Endometrial microvascular endothelial cells (primary cell): ENCODE data around the gene TMEM14C. TPM values are rescaled to one million over a fixed set of nuclear protein-coding genes. Genes with fewer than 3 reads are reported as not detected.

Source experiments
- in situ Hi-C: cut with HindIII; loops from 2 replicates; pipeline ENCODE4 v1.10.0; 2017; ENCODE audit warnings: low sequenced_read_pairs, low pct_unique_long_range_greater_than_20kb; ENCODE audit errors: inconsistent ontology term
- total RNA-seq: library from RNA; depleted of rRNA; stranded (reverse); fragments of >200 nt; gene quantifications from one replicate; pipeline ENCODE4 v1.2.3, GENCODE V29; 2015; ENCODE audit errors: inconsistent ontology term

TMEM14C gene
- 129 TPM for total RNA-seq

DNA sequence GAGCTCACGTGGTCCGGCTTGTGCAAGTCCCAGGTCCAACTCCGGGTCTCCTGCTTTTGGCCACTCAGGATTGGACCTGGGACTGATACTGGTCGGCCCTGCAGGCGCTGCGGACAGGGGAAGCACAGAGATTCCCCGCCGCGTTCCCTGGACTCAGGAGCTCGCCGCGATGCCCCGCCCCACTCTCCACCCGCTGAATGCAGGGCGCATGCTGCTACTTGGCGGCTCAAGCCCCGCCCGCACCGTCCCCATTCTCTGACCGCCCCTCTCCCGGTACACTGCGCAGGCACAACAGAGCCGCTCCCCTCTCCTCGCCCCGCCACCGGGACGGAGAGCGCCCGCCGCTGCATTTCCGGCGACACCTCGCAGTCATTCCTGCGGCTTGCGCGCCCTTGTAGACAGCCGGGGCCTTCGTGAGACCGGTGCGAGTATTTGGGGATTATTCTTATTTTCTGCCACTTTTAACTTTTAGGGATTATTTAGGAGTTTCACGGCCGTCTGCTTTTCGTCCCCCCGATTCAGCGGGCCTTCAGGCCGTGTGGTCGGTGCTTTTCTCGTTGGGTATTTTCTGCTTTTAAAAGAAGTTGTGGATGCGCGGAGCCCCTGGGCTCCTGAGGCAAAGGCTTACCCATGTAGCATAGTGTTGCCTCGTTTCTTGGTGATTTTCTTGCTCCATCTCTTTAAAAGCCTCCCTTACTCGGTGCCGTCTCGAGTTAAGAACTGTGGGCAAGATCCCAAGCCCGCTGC lies at the start of gene TMEM14C:
Gene TMEM14C, plus strand, starts transcription at position 251 of the 747 bp plus-strand sequence. CDS start 1,544 bp downstream, outside the sequence.
- in situ Hi-C loops, result no loop called here

DNA sequence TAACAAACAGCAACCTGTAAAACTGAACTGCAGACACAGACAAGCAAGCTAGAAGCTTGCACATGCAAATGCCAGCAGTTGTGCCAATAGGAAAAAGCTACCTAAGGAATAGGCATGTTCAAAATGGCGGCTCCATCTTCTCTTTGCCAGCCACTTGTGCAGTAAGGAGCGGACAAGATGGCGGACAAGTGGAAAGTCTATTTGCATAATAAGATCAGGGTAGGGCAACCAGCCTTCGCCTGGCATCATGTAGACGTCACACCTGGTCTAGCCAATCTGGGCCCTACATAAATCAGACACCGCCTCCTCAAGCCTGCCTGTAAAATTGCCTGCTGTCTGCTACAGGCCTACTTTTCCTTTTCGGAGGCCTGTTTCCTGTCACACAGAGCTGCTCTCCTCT lies 46.5 kb upstream of the TMEM14C start:
- in situ Hi-C loops, result no loop called here

DNA sequence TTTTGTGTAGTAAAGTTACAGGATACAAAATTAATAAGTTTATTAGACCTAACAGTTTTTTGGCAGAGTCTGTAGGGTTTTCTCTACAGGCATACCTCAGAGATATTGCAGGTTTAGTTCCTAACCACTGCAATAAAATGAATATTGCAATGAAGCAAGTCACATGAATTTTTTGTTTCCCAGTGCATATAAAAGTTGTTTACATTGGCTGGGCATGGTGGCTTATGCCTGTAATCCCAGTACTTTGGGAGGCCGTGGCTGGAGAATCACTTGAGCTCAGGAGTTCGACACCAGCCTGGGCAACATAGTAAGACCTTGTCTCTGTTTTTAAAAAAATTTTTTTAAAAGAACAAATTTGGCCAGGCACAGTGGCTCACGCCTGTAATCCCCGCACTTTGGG lies 44.4 kb upstream of the TMEM14C start:
- in situ Hi-C loops, result no loop called here

DNA sequence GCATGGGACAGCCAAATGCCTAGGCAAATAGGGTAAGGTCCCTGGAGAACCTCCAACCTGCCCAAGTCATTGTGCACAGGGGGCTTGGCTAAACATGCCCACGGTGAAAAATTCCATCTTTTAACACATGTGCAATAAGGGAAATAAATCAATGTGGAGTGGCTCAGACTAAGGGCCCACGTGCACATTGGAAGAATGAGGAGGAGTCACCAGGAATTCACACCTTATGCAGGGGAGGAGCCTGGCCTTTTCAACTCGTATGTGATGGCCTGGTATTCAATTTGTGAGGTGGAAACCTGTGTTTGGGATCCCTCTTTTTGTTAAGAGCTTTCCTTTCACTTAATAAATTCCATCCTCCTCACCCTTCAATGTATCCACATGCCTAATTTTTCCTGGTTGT lies 41.1 kb upstream of the TMEM14C start:
- in situ Hi-C loops, result no loop called here

DNA sequence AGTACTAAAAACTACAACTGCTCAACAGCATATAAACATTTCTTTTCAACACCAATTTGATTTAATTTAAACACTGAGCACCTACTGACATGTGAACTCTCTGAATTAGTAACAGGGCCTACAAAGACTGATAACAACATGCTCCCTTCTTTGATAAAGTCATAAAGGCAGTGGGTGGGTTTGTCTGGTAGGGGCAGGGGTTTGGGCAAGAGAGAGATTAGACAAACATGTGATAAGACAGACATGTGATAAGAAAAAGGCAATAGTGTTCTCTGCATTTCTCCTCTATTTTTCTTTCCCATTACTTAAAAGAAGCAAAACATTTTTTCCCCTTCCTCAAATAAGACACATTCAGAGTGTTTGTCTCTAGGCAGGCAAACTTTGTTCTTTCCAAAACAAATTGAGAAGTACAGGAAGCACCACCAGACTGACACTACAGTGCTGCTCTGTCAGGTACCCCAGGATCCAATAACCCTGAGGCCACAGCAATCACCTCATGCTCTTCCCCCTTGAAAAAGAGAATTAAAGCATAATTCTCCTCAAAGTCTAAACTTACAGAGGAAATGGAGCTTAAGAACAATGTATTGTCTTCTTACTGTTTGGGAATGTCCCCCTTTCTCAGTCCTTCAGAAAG lies 40.4 kb upstream of the TMEM14C start:
- in situ Hi-C loops, result no loop called here

DNA sequence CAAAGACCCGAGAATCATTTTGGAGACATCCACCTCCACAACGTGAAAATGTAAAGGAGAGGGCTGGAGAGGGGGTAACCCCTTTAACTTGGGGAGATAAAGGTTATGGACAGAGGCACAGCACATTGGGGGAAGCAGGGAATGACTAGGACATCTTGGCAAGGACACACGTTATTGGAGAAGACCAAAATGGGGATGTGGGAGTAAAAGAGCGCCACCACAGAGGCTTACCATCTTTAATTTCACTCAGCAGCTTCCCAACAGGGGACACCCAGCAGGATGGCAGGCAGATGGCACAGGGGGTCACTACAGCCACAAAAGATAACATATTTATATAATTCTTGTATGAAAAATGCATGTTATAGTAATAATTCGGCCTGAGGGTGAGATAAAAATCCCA lies 38.3 kb upstream of the TMEM14C start:
- in situ Hi-C loops, result no loop called here

DNA sequence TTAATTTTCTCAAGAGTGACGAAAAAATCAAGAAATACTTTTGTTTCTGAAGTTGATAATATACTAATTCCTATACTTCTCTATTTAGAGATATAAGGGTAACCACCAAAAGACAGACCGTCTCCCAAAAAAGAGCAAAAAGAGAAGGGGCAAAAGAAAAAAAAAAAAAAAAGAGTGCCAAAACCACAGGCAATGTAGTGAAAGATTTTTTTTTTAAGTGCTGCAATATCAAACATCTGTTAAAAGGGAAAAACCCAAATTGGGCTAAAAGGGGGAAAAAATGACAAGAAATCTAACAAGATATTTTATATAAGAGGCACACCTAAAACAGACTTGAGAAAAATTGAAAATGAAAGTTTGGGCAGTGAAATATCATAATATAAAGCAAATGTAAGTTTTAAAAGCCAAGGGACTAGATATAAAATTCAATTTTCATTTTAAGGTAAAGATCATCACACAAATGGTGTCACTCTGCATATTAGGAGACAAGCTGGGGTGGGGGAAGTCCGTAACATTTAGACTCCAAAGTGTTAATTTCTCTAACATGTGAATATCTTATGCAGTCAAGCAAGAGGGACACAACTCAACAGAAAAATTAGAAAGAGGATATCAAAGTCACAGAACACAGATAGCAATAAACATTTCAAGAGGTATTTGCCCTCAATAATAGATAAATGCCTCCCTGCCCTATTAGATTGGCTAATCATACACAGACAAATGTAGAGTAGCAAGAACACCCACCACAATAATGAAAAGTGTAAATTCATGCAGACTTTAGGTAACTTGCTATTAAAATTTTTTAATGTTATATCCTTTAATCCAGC lies 37.6 kb upstream of the TMEM14C start:
- in situ Hi-C loops, result no loop called here

DNA sequence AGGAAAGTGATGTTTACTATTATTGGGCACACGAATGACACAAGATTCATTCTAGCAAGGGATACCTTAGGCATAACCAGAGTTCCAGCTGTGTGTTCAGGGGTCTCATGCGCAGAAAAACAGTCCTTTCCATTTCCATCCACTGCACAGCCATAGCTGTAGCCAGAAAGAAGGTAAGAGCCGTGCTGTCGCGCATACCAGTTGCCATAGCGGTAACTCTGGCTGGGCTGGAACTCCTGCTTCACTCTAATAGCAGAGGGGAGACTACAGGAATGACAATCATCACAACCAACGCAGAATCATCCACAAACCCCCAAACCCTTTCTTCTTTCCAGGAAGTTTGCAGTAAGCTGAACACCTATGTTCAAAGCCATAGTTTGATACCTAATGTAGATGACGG lies 36.0 kb upstream of the TMEM14C start:
- in situ Hi-C loops, result no loop called here

DNA sequence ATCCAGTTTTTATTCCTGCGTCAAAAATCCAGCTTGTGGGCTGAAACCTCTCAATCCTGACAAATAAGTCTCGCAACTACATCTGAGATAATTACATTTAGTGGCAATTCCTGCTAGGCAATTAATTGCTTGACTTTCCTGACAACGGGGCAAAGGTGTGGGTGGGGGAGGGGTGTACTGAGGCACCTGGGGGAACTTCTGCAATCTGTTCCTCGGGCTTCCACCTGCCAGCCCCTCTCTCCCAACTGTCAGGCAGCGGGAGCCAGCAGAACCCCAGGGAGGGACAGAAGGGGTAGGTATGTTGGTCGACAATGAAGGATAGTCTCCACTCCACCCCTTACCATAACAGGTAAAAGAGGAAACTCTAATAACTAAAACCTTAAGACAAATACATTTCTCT lies 35.3 kb upstream of the TMEM14C start:
- in situ Hi-C loops, result no loop called here

DNA sequence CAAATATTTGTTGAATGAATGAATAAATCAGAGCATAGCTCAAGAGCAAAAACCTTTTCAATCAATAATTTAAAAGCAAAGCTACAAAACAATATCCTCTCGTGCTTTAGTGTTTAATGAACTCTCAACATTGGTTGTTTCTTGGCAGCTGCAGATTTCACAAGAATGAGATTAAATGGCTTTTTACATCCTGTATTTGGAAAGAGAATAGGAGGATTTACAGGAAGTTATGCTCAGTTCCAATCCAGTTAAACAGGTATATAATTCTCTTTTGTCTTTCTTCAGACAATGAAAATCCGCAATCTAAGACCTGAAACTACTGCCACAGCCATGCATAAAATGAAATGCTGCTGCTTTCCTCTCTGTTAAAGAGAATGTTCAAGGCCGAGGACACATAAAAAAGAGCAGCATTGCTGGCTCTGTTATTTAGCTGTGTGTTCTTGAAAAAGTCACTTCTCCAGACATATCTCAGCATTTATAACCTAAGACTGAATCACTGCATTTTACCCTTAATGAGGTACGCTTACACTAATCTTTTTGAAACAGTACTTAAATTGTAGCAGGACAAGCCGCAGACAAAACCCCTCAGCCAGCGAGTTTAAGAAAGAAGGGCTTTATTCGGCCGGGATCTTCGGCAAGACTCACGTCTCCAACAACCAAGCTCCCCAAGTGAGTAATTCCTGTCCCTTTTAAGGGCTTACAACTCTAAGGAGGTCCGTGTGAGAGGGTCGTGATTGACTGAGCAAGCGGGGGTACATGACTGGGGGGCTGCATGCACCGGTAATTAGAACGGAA lies 32.0 kb upstream of the TMEM14C start:
- in situ Hi-C loops, result no loop called here

DNA sequence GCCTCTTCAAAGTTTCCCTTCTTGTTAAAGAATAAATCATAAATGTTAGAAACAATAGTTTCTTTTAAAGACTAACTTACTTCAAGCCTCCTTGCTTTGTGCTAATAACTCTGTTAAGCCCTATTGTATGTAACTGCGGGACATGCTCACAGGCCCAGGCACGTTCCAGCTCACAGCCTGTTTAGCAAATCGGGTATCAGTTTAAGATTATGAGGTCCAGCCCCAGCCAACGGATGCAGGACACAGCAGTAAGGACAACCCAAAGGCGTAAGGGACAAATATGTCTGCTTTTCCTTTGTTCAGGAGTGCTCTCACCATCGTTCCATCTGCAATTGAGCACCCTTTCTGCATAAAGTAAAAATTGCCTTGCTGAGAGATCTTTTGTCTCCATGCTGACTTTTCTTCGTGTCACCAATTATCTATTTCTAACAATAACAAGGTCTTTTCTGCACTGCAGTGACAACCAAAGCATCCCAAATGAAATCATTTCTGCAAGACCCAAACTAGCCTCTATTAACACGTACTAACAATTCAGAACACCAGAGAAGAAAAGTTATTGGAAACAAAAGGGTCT lies 29.8 kb upstream of the TMEM14C start:
- in situ Hi-C loops, result no loop called here

DNA sequence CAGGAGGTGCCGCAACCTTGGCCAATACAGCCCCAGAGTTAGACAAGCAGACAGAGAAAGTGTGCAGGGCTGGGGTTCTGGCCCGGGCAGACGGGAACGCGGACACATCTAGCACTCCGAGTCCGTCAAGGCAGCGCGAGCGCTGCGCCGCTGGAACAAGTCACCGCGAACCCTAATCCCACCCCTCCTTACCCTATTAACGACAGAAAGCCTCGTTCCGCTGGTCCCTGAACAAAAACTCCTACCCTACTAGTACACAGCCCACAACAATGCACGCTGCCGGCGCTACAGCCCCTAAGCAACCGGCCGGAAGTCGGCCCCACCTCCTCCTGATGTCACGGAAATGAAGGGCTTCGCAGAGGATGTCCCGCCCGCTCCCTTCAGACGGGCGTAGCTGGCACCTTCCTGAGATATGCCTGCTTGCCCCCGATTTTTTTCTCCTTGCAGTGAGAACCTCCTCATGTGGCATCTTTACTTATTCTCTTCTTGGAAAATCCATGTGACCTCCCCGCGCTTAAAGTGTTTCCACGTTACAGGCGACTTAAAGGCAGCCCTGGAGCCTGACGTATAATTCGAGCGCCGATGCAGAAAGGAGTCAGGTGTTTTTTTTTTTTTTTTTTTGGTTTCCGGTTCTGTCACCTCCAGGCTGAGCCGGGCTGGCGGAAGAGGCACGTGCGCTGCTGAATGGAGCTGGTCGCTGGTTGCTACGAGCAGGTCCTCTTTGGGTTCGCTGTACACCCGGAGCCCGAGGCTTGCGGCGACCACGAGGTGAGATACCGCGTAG lies 28.4 kb upstream of the TMEM14C start, which contains the start of the genes C6orf52 and PAK1IP1:
Gene C6orf52, minus strand, starts transcription at position 315 of the 784 bp plus-strand sequence. CDS start 7,066 bp downstream, outside the sequence.
Gene PAK1IP1, plus strand, starts transcription at position 671 of the 784 bp plus-strand sequence. Its CDS starts 14 bp downstream, at position 685.
- in situ Hi-C loops, result no loop called here

DNA sequence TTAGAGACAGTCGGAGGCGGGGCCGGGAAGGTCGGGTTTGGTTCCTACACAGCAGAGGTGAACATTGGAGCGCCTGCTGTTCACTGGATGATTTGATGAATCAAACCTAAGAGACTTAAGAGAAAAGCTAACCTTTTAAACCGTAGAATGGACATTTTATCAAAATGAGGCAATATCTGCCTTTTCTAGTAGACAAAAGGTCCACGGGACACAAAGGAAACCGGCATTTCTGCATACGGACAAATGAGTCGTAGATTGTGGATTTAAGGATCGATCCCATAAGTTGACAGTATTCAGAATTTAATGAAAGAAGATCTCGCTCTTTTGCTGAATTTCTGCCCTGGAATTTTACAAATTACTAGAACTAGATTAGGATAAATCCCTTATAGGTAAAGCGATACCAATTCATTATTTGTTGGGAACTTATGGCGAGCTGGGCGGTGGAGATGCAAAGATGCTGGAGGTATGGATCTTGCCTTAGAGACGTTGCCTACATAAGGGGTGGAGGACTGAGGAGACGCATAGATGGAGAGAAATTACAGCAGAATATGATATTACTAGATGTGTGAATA lies 27.7 kb upstream of the TMEM14C start:
- in situ Hi-C loops, result no loop called here

DNA sequence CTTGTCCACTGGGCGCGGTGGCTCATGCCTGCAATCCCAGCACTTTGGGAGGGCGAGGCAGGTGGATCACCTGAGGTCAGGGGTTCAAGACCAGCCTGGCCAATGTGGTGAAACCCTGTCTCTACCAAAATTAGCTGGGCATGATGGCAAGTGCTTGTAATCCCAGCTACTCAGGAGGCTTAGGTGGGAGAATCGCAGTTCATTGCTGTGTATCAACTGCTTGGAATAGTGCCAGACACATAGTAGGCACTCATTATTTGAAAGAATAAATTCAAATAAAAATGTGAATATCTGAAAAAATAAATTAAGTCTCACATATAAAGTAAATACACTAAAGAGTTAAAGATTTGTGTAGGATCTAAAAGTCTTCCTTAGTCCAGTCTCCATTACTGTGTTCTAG lies 26.2 kb upstream of the TMEM14C start:
- in situ Hi-C loops, result no loop called here

DNA sequence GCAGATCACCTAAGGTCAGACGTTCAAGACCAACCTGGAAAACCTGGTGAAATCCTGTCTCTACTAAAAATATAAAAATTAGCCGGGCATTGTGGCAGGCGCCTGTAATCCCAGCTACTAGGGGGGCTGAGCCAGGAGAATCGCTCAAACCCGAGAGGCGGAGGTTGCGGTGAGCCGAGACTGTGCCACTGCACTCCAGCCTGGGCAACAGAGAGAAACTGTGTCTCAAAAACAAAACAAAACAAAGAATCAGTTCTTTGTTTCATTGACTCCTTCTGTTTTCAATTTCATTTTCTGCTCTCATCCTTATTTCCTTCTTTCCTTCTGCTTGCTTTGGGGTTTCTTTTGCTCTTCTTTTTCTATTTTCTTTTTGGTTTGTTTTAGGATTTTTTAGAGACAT lies 8.9 kb upstream of the TMEM14C start:
- in situ Hi-C loops, result no loop called here

DNA sequence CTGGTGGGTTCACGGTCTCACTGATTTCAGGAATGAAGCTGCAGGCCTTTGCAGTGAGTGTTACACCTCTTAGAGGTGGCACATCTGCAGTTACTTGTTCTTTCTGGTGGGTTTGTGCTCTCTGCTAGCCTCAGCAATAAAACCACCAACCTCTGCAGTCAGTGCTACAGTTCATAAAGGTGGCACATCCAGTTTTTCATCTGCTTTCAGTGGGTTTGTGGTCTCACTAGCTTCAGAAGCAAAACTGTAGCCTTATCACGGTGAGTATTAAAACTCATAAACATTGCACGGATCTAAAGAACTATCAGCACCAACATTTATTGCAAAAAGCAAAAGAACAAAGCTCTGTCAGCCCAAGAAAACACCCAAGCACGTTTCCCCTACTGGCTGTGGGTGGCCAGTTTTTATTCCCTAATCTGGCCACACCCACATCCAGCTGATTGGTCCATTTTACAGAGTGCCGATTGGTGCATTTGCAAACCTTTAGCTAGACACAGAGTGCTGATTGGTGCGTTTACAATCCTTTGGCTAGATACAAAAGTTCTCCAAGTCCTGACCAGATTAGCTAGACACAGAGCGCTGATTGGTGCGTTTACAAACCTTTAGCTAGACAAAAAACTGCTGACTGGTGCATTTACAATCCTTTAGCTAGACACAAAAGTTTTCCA lies 3.4 kb upstream of the TMEM14C start:
- in situ Hi-C loops, result no loop called here

DNA sequence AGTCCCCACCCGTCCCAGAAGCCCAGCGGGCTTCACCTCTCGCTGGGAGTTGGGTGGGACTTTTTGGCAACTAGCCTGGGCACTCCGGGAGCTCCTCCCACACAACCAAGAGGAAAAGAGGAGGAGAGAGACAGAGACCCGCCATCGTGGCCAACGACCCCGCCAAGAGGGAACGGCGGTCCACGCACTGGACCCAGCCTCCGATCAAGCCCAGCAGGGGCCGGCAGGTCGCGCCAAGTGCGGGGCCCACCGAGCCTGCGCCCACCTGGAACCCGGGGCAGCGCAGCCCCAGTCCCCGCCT lies 3.0 kb upstream of the TMEM14C start:
- in situ Hi-C loops, result no loop called here
